GM19463 (cell line): ENCODE results near the gene EIF2B4.

Source experiments
- ATAC-seq: cut with Tn5 transposase; IDR thresholded peaks from one replicate; pipeline ENCODE4 v1.9.1; 2021; ENCODE audit warnings: mild to moderate bottlenecking, moderate library complexity; ENCODE audit not compliant: unreplicated experiment

Gene EIF2B4

GRCh38 chr2:27370026-27370815 is at the start of gene EIF2B4, which contains the start of gene SNX17:
EIF2B4 (minus strand) TSS chr2:27370338; CDS start chr2:27370314, 24 bp downstream.
SNX17 (plus strand) TSS chr2:27370616; CDS start chr2:27370744, 128 bp downstream.
- ATAC-seq, result peak; percentile 83

- ATAC-seq, result no peak
Measured at GRCh38 chr2:27416151-27416550, 46.0 kb upstream of the EIF2B4 start.

DNA sequence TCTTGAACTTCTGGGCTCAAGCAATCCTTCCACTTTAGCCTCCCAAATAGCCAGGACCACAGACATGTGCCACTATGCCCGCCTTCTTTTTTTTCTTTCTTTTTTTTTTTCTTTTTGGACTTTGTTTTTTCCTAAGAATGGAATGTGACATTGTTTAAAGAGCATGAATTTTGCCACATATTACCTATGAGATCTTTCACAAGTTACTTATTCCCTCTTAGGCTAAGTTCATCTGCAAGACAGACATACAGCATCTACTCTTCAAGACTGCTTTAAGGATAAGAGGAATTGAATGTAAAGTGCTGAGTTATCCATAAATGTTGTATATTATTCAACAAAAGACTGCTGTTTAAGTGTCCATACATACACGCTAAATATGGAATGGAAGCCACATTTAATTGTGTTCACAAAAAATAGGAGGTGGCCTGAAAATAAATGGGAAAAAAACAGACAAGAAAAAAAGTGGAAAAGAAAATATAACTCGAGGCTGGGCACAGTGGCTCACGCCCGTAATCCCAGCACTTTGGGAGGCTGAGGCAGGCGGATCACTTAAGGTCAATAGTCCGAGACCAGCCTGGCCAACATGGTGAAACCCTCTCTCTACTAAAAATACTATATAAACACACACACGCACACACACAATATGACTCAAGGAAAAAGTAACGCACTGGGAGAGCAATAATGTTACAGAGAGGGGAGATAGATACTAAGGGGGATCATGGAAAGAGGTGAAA is 42.4 kb upstream of the EIF2B4 start:
- ATAC-seq, result no peak

- peak; percentile 95 for ATAC-seq
Measured at GRCh38 chr2:27409321-27410073, 39.4 kb upstream of the EIF2B4 start, which contains the start of gene PPM1G. PPM1G (minus strand) TSS chr2:27409591; CDS start chr2:27409422, 169 bp downstream.

DNA sequence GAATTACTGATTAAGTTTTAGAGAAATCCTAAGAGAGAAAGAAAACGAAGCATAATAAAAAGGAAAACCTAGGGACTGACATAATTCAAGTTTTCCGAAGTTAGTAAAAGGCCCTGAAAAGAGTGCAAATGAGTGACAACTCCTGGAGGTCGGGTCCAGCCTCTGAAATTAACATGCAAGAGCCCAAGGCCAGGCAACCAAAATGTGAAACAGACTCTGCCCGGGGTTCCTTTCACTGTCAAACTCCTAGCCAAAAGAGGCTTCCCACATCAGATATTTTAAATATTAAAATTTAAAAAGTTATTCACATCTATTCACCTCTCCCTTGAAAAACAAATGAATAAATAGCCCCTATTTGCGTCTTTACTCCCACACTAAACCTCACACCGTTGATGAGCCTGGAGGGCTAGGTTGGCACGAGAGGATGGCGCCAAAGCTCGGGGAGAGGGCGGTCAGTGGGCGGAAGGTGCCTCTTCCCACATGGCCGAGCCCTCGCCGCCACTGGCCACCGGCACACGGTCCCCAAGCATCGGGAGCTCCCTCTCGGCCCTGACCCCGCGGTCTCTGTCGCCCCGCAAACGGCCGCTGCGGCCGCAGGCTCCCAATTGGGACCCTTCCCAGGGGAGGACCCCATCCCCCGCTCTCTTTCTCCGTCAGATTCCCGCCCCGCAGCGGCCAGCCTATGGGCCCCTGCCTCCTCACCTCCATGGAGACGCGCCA is 38.6 kb upstream of the EIF2B4 start:
- ATAC-seq, result peak; percentile 24

DNA sequence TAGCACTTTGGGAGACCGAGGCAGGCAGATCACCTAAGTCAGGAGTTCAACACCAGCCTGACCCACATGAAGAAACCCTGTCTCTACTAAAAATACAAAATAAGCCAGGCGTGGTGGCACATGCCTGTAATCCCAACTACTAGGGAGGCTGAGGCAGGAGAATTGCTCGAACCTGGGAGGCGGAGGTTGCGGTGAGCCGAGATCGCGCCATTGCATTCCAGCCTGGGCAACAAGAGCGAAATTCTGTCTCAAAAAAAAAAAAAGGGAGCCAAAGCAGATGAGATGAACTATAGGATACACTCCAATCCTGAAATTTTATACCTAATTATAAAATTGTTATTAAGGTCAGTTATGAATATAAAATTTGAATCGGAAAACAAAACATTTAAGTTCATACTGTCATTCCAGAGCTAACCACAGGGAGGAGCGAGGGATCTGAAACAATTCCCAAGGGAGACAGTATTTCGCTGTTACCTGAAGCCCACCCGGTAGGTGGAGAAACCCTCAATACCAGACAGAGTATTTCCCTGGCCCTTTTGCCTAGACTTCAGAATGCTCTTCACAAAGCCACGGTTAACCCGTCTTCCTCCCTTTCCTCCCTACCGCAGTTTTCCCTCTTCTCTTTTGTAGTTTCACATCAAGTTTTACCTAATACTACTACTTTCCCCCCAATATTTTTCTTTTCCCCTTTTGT is 37.8 kb upstream of the EIF2B4 start:
- no peak for ATAC-seq

- no peak for ATAC-seq
Measured at GRCh38 chr2:27400348-27401135, 30.4 kb upstream of the EIF2B4 start.

GRCh38 chr2:27398962-27399361 is 28.8 kb upstream of the EIF2B4 start:
- ATAC-seq, result no peak

DNA sequence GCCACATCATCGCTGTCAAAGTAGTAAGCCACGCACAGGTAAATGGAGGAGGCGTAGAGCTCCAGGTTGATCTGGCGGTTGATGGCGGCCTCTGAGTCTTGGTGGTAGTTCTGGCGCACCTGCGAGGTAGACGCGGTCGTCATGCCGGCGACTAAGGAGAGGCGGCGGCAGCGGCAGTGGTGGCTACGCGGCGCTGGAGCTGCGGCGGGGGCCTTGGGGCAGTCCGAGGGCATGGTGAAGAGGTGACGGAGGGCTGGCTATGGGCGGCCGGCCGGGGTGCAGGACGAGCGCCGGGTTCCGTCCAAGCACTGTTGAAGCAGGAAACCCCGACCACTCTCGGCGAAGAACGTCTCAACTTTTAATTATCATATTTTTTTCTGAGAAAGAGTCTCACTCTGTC is 23.1 kb upstream of the EIF2B4 start:
- ATAC-seq, result no peak

DNA sequence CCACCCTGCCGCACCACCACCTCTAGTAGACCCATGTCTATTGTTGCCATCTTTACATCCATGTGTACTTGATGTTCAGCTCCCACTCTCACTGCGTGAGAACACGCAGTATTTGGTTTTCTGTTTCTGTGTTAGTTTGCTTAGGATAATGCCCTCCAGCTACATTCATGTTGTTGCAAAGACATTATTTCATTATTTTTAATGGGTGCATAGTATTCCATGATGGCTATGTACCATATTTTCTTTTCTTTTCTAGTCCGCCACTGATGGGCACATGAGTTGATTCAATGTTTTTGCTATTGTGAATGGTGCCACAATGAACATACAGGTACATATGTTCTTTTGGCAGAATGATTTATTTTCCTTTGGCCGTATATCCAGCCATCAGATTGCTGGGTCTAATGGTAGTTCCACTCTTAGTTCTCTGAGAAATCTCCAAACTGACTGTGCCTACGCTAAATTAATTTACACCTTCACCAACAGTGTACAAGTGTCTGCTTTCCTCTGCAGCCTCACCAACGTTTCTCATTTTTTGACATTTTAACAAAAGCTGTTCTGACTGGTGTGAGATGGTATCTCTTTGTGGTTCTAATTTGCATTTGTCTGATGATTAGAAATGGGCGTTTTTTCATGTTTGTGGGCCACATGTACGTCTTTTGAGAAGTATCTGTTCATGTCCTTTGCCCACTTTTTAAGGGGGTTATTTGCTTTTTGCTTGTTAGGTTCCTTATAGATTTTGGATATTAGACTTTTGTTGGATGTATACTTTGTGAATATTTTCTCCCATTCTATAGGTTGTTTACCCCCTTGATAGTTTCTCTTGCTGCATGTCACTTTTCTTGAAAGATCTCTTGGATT is 20.9 kb upstream of the EIF2B4 start:
- no peak for ATAC-seq

DNA sequence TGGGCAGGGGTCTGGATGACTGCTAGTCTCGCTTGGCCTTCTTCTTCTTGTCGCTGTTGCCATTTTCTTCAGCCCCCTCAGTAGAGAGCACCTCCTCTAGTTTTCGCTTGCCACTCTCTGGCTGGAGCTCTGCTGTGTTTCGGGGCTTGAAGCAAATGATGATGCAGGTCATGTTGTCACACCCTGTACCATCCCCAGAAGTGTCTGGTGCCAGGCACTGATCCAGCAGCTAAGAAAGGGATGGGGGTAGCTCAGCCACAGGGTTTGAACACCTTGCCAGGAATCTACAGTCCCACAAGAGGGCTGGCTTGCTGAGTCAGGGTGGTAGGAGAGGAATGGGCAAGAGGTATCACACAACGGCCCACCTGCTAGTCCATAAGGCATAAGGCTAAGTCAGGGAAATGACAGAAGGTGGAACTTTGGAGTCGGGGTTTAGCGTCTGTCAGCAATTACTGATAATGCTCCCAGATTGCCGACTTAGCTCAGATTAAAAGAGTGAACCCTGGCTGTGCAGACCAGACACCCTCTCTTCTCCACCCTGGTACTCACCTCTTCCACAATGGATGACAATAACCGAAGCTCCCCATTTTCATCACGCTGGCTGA is 11.5 kb upstream of the EIF2B4 start:
- no peak for ATAC-seq

DNA sequence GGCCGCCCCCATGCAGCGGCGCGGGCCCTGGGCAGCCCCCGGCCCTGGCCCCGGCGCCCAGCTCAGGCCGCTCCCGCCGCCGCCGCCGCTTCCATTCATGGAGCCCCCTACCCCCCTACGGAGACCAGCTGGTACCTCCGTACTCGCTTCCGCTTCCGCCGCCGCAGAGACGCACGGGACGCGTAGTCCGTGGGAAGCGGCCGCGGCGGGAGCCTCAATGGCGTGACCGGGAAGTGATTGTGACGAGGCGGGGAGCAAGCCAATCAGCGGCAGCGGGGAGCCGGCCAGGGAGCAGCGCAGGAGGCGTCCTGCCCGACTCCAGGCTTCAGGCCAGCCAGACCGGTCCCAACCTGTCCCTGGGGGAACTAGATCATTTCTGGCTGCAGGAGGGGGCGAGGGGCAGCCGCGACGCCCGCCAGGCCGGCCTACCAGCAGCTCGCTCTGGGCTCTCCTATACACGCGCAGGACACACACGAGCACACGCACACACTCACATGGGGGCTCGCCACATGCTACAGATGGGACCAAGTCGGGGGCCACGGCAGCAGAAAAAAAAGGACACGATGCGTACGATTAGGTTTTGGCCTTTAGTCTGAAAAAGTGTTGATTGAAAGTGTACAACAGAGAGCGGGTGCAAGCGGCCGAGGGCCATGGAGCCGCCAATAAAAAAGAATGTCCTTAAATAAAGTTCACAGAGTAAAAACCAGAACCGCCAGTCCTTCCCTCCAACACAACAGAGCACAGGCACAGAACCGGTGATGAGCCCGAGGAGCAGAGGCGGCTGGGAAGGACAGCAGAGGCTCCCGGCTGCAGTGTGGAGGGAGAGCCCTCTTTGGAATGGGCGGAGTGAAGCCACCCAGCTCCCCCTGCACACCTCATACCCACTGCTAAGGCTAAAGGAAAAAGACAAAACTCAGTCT is 10.7 kb upstream of the EIF2B4 start, which contains the start of gene ZNF513:
Gene ZNF513 (minus strand): TSS at position 109 of the 920 bp plus-strand sequence. CDS start 208 bp downstream, outside the sequence.
- peak; percentile 92 for ATAC-seq

DNA sequence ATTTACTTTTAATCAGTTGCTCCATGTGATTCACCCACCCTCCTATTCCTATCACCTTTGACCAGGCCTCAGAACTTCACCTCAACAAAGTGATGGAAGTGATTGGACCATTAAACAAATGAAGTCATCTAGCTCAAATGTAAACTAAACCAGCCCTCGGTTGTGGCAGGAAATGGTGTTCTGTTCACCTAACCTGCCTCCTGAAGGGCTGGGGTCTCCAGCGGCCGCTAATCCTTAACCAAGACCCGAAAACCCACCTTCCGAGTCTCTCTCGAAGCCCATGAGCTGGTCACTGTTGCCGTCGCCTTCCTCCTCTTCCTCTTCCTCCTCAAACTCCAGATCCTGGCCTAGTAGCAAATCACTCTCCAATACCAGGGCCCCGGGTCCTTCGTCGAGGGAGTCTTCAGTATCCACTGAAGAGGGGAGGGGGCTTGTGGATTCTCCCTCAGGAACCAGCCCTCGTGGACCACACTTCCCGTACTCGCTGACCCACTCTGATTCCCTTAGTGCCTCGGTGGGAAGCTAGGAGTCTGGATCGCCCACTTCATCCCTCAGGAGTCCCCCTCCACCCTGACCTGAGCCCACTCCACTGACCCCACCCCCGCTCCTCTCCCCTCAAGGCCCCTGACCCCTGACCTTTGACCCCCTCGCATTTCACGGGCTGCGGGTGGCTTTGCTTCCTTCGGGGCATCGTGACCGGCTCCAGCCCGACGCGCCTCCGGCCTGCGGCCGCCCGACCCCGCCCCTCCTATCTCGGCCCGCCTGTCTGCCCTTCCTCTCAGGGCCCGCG is 9.9 kb upstream of the EIF2B4 start:
- peak; percentile 38 for ATAC-seq

GRCh38 chr2:27379383-27379835 is 9.3 kb upstream of the EIF2B4 start:
- no peak for ATAC-seq

DNA sequence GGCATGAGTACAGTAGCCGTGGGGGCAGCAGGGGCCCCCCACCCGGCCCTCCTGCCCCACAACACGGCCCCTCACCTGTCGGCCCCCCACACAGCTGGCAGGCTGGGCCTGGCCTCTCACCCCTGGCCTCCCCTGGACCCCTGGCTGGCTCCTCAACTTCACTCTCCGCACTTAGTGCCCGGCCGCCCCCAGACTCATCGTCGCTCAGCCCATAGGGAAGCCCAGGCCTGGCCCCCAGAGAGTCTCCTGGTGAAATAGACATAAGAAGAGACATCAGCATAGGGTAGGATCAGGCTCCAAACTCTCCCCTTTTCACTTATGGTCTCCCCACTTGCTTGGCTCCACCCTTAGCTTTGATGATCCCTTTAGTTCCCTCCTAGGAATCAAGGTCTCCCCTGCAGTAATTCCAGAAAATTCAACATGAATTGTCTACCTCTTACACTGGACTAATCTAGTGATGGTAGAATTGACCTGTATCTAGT is 8.7 kb upstream of the EIF2B4 start:
- no peak for ATAC-seq
